K562 (cell line): Measurements from ENCODE around the gene CCDC74B. TPM values are rescaled to one million over a fixed set of nuclear protein-coding genes. Genes with fewer than 3 reads are reported as not detected.

Source experiments
- BHLHE40 ChIP-seq: IDR thresholded peaks from 2 replicates; pipeline ENCODE4 v1.6.1; 2011; ENCODE audit warnings: low read length, improper control_type of control experiment
- CHAMP1 ChIP-seq: fragments of 450-650 bp; IDR thresholded peaks from 2 replicates; pipeline ENCODE4 v1.6.1; 2016; ENCODE audit warnings: mild to moderate bottlenecking
- CREB5 ChIP-seq: fragments of 250-450 bp; sonication (Bioruptor Pico); IDR thresholded peaks from 2 replicates; pipeline ENCODE4 v1.5.0; 2020; ENCODE audit warnings: mild to moderate bottlenecking
- DDX20 ChIP-seq: fragments of 450-650 bp; IDR thresholded peaks from 2 replicates; pipeline ENCODE4 v1.6.1; 2016; ENCODE audit warnings: missing genetic modification characterization, low read depth, mild to moderate bottlenecking, missing compliant biosample characterization, moderate library complexity
- E2F5 ChIP-seq: sonication (generic); formaldehyde crosslinking; IDR thresholded peaks from 2 replicates; pipeline ENCODE4 v1.8.0; 2022; ENCODE audit warnings: mild to moderate bottlenecking, missing genetic modification reagents
- EHMT2 ChIP-seq: fragments of 450-650 bp; IDR thresholded peaks from 2 replicates; pipeline ENCODE4 v1.6.1; 2018; ENCODE audit warnings: antibody characterized with exemption
- ETS1 ChIP-seq: conservative IDR thresholded peaks from 2 replicates; pipeline ENCODE4 v1.6.1; 2011; ENCODE audit warnings: low read depth, mild to moderate bottlenecking, low read length; ENCODE audit not compliant: control insufficient read depth
- ETV1 ChIP-seq: fragments of 450-650 bp; conservative IDR thresholded peaks from 2 replicates; pipeline ENCODE4 v1.6.1; 2016; ENCODE audit warnings: missing genetic modification characterization, control low read depth, low read depth, missing compliant biosample characterization
- FIP1L1 ChIP-seq: fragments of 200-400 bp; formaldehyde crosslinking; IDR thresholded peaks from 2 replicates; pipeline ENCODE4 v1.6.1; 2018; ENCODE audit warnings: mild to moderate bottlenecking, low read depth, low read length; ENCODE audit not compliant: poor library complexity, severe bottlenecking
- GTF2F1 ChIP-seq: IDR thresholded peaks from 2 replicates; pipeline ENCODE4 v1.6.1; 2011; ENCODE audit warnings: low read depth, low read length, improper control_type of control experiment
- JUN ChIP-seq, 2 experiments: sonication (generic) in 1 of 2; formaldehyde crosslinking in 1 of 2; IDR thresholded peaks; 2 replicates each; pipeline versions ENCODE4 v1.6.1 to v1.8.0; 2012 to 2022; ENCODE audit warnings: borderline replicate concordance in 2 of 2, mild to moderate bottlenecking in 2 of 2, improper control_type of control experiment in 1 of 2, low read depth in 1 of 2, low read length in 1 of 2, missing genetic modification reagents in 1 of 2
- NRF1 ChIP-seq, 2 experiments: fragments of 450-650 bp; IDR thresholded peaks in 1 of 2; conservative IDR thresholded peaks in 1 of 2; 2 replicates each; pipeline ENCODE4 v1.6.1; 2014; ENCODE audit warnings: mild to moderate bottlenecking in 2 of 2
- SAP30 ChIP-seq: fragments of 200-600 bp; sonication (generic); IDR thresholded peaks from 2 replicates; pipeline ENCODE4 v1.6.1; 2012; ENCODE audit warnings: borderline replicate concordance, low read depth, mild to moderate bottlenecking, moderate library complexity, low read length, control low read depth, inconsistent platforms; ENCODE audit not compliant: insufficient read depth, poor library complexity, severe bottlenecking
- STAT5A ChIP-seq: IDR thresholded peaks from 2 replicates; pipeline ENCODE4 v1.6.1; 2012; ENCODE audit warnings: low read length, inconsistent platforms, borderline replicate concordance
- TAF9B ChIP-seq: fragments of 450-650 bp; IDR thresholded peaks from 2 replicates; pipeline ENCODE4 v1.6.1; 2018; ENCODE audit warnings: mild to moderate bottlenecking; ENCODE audit not compliant: partially characterized antibody
- TEAD1 ChIP-seq, 2 experiments: fragments of 450-650 bp in 1 of 2; sonication (generic) in 1 of 2; formaldehyde crosslinking; IDR thresholded peaks; 2 replicates each; pipeline versions ENCODE4 v1.4.0 to v1.8.0; 2020 to 2022; ENCODE audit warnings: mild to moderate bottlenecking in 2 of 2, missing genetic modification reagents in 1 of 2
- ZBTB12 ChIP-seq: fragments of 250-450 bp; sonication (Bioruptor Pico); IDR thresholded peaks from 2 replicates; pipeline ENCODE4 v1.4.0; 2020
- ZKSCAN3 ChIP-seq: fragments of 250-450 bp; sonication (Bioruptor Pico); IDR thresholded peaks from 2 replicates; pipeline ENCODE4 v1.4.0; 2020
- ZNF347 ChIP-seq: fragments of 450-650 bp; formaldehyde crosslinking; IDR thresholded peaks from 2 replicates; pipeline ENCODE4 v1.4.0; 2020; ENCODE audit warnings: low read depth, mild to moderate bottlenecking, moderate library complexity
- ZZZ3 ChIP-seq: fragments of 450-650 bp; IDR thresholded peaks from 2 replicates; pipeline ENCODE4 v1.6.1; 2016; ENCODE audit warnings: antibody characterized with exemption, mild to moderate bottlenecking, moderate library complexity
- polyA plus RNA-seq, 8 experiments: library from polyadenylated mRNA; depleted of rRNA in 4 of 8; stranded (reverse) in 5 of 8; unstranded in 3 of 8; fragments of >200 nt; fragmentation: Nextera tagmentation in 2 of 8; fragmentation: Illumina TruSeq in 1 of 8; extraction: Ambion mirVana in 2 of 8; extraction: Trizol in 1 of 8; gene quantifications; 2 replicates each; pipeline versions ENCODE4 v1.2.1 to v1.2.3, GENCODE V29; 2011 to 2014; ENCODE audit warnings: inconsistent platforms in 1 of 8, missing spikeins in 1 of 8
- total RNA-seq, 7 experiments: library from RNA; depleted of rRNA in 6 of 7; stranded (reverse); fragments of >200 nt in 6 of 7; fragmentation: Illumina TruSeq in 2 of 7; extraction: Trizol in 2 of 7; gene quantifications; 2 replicates each; pipeline versions ENCODE4 v1.2.1 to v1.2.3, GENCODE V29; 2011 to 2021; ENCODE audit warnings: low replicate concordance in 1 of 7

CCDC74B gene
- total and polyA plus RNA-seq, 9 of the 15 experiments (the other 6 are each of a cell fraction or from before 2014, with no cell fraction given): 0.04 to 1.5 (median 0.52) TPM; not detected in 1

GRCh38 chr2:130181325-130181879 is 36.5 kb upstream of the CCDC74B start, which contains the start of gene SMPD4 (continued):
- TF ChIP-seq ZKSCAN3 (no peak), ZNF347 (no peak), CHAMP1 (no peak), STAT5A (no peak), BHLHE40 (no peak; the same call in 1 of the 2 replicates), ZZZ3 (no peak), TAF9B (peak; percentile 57), EHMT2 (no peak), ZBTB12 (CRISPR knock-in tag) (peak; percentile 94), CREB5 (no peak), JUN (IDR thresholded peaks at IDR 0.05; ENCODE audit: borderline replicate concordance, low read depth, low read length) (peak; percentile 16; the same call in 1 of the 2 replicates), JUN (CRISPR knock-in tag; IDR thresholded peaks at IDR 0.05; ENCODE audit: borderline replicate concordance) (no peak), DDX20 (tag) (no peak), TEAD1 (CRISPR knock-in tag; IDR thresholded peaks at IDR 0.05) (0 out of 4 replicates have a peak, but pooled peaks of 1 of the 2 experiments have one; percentile 51), E2F5 (CRISPR knock-in tag) (peak; percentile 49; the same call in 1 of the 2 replicates), SAP30 (peak; percentile 37), GTF2F1 (no peak), ETV1 (tag) (no peak), FIP1L1 (peak; percentile 68), ETS1 (peak; percentile 59; the same call in 1 of the 2 replicates), NRF1 (conservative IDR thresholded peaks at IDR 0.05 in 1 of 2, IDR thresholded peaks at IDR 0.05 in 1 of 2) (peak; percentile 89 to 91)
